GM12891 (cell line): Measurements from ENCODE around the gene MYEOV.

ENCODE experiments used
- PAX5 ChIP-seq: IDR thresholded peaks from 2 replicates; pipeline ENCODE4 v1.6.1; 2011; ENCODE audit warnings: low read length, moderate library complexity, mild to moderate bottlenecking; ENCODE audit not compliant: insufficient read depth, severe bottlenecking
- POLR2A ChIP-seq: IDR thresholded peaks from 2 replicates; pipeline ENCODE4 v1.6.1; 2011; ENCODE audit warnings: low read depth, low read length, control low read depth
- POLR2AphosphoS5 ChIP-seq: IDR thresholded peaks from 2 replicates; pipeline ENCODE4 v1.6.1; 2011; ENCODE audit warnings: low read depth, low read length, control low read depth
- POU2F2 ChIP-seq: IDR thresholded peaks from 2 replicates; pipeline ENCODE4 v1.6.1; 2011; ENCODE audit warnings: low read depth, mild to moderate bottlenecking, control low read depth, low read length, moderate library complexity
- SPI1 ChIP-seq: IDR thresholded peaks from 2 replicates; pipeline ENCODE4 v1.6.1; 2011; ENCODE audit warnings: low read depth, low read length, control low read depth
- TAF1 ChIP-seq: IDR thresholded peaks from 2 replicates; pipeline ENCODE4 v1.6.1; 2011; ENCODE audit warnings: low read depth, low read length, control low read depth

DNA sequence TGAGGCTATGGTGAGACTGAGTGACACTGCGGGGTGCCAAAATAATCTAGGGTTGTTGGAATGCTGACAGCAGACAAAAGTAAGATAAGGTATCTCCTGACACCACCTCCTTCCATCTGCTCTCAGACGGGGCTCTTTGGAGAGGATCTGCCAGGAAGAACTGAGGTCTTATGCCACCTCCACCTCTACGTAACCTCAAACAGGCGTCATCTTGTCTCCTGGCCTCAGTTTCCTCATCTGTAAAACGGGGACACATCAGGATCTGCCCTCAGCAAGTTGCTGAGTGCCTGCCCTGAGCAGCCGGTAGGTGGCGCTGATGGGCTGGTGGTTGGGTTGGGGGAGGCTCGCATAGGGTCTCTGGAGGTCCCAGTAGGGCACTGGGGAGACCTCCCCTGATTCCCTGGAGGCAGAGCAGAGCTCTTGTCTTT, 1.7 kb upstream of the MYEOV start:
- TF ChIP-seq POLR2A: no peak
- TF ChIP-seq PAX5: no peak
- no peak for TF ChIP-seq TAF1
- no peak for TF ChIP-seq POLR2AphosphoS5
- TF ChIP-seq SPI1: no peak
- no peak for TF ChIP-seq POU2F2
